Endodermal cell (in vitro differentiated cells): ENCODE data around the gene OPRM1. TPM values are rescaled to one million over a fixed set of nuclear protein-coding genes. Genes with fewer than 3 reads are reported as not detected.

Experiments
- DNase-seq: peaks from one replicate; pipeline ENCODE4 v3.0.0-alpha.2; 2017
- H3K27ac ChIP-seq: 2 replicates; pipeline ENCODE4 v1.5.1; 2013; ENCODE audit warnings: mild to moderate bottlenecking, low read depth, low read length, moderate library complexity
- H3K27me3 ChIP-seq: 2 replicates; pipeline ENCODE4 v1.6.1; 2013; ENCODE audit warnings: mild to moderate bottlenecking, low read length, moderate library complexity; ENCODE audit not compliant: insufficient read depth, control insufficient read depth, poor library complexity, severe bottlenecking
- H3K36me3 ChIP-seq: 2 replicates; pipeline ENCODE4 v1.7.0; 2013; ENCODE audit warnings: mild to moderate bottlenecking, low read length, moderate library complexity; ENCODE audit not compliant: control insufficient read depth, insufficient read depth
- H3K4me1 ChIP-seq: one replicate; pipeline ENCODE4 v1.7.0; 2013; ENCODE audit warnings: low read length; ENCODE audit not compliant: control insufficient read depth, insufficient read depth
- H3K4me3 ChIP-seq: 2 replicates; pipeline ENCODE4 v1.5.1; 2013; ENCODE audit warnings: mild to moderate bottlenecking, low read length, moderate library complexity
- H3K9ac ChIP-seq: 2 replicates; pipeline ENCODE4 v1.6.1; 2013; ENCODE audit warnings: mild to moderate bottlenecking, low read length, moderate library complexity; ENCODE audit not compliant: poor library complexity, severe bottlenecking; ENCODE audit errors: extremely low read depth
- H3K9me3 ChIP-seq: 2 replicates; pipeline ENCODE4 v1.6.1; 2013; ENCODE audit warnings: mild to moderate bottlenecking, low read length, moderate library complexity; ENCODE audit not compliant: control insufficient read depth
- H3K27ac Mint-ChIP-seq: 2 replicates; pipeline ENCODE4 v1.8.0; 2020; ENCODE audit warnings: mixed read lengths
- H3K27me3 Mint-ChIP-seq: 2 replicates; pipeline ENCODE4 v1.8.0; 2021; ENCODE audit warnings: mild to moderate bottlenecking, mixed read lengths; ENCODE audit not compliant: insufficient read depth
- H3K36me3 Mint-ChIP-seq: 2 replicates; pipeline ENCODE4 v1.8.0; 2020; ENCODE audit warnings: low read depth, mixed read lengths
- H3K4me1 Mint-ChIP-seq: 2 replicates; pipeline ENCODE4 v1.8.0; 2020; ENCODE audit warnings: mixed read lengths
- H3K4me3 Mint-ChIP-seq: 2 replicates; pipeline ENCODE4 v1.8.0; 2020; ENCODE audit warnings: mild to moderate bottlenecking, moderate library complexity, mixed read lengths
- H3K9me3 Mint-ChIP-seq: 2 replicates; pipeline ENCODE4 v1.8.0; 2020; ENCODE audit warnings: mild to moderate bottlenecking, mixed read lengths
- CTCF ChIP-seq: fragments of 200-600 bp; sonication (generic); conservative IDR thresholded peaks from 2 replicates; pipeline ENCODE4 v1.5.0; 2021; ENCODE audit warnings: antibody characterized with exemption, mild to moderate bottlenecking
- WGBS, 2 experiments: methylation state at CpG; one replicate each; pipeline versions ENCODE4 v1.1.5 to v1.1.7; 2013; ENCODE audit warnings: missing lambda C conversion rate in 2 of 2, mixed read lengths in 1 of 2; ENCODE audit not compliant: insufficient coverage in 1 of 2, insufficient read length in 1 of 2; 5-methylcytosine and 5-hydroxymethylcytosine counted together
- long read RNA-seq, 4 experiments: library from polyadenylated mRNA in 2 of 4; library from RNA in 1 of 4; library from capped mRNA in 1 of 4; stranded (forward) in 3 of 4; unstranded in 1 of 4; transcript quantifications; one replicate each; pipeline ENCODE4 v2.0.0, GENCODE V29; 2020 to 2021; ENCODE audit warnings: inconsistent platforms in 1 of 4
- polyA plus RNA-seq, 2 experiments: library from polyadenylated mRNA; stranded (reverse); fragments of 50-300 nt; gene quantifications; one replicate each; pipeline ENCODE4 v1.2.3, GENCODE V29; 2013
- total RNA-seq, 2 donors: library from RNA; stranded (reverse); fragmentation: NEBNext Ultra II Directional in 1 of 2; extraction: Animal tissue kit (Norgen Biotek cat#: 25700) in 1 of 2; gene quantifications; 2 replicates in 1 of 2; 3 replicates in 1 of 2; pipeline ENCODE4 v1.2.1, GENCODE V29; 2021

OPRM1 gene
- total RNA-seq, result not detected
- polyA plus RNA-seq (2013, experiment 1 of 2), result not detected
- not detected for polyA plus RNA-seq (2013, experiment 2 of 2)
- long read RNA-seq, experiment 1, result 0 reads
- long read RNA-seq, experiment 2, result 0 reads
- long read RNA-seq, experiment 3, result 0 reads
- long read RNA-seq, experiment 4, result 0 reads

GRCh38 chr6:154039231-154039842, at the start of gene OPRM1:
TSS of gene OPRM1 (plus strand) at chr6:154039240. CDS start at chr6:154039545, 305 bp downstream.
- no peak within 1 kb of the TSS for H3K27ac ChIP-seq
- peak within 1 kb of the TSS; percentile 70 for H3K4me3 ChIP-seq
- Mint-ChIP-seq H3K27ac (no peak within 1 kb of the TSS), H3K4me1 (peaks cover 3% of the 10 kb centered on the region), H3K36me3 (no peaks in the 10 kb centered on the region), H3K9me3 (no peaks in the 10 kb centered on the region), H3K27me3 (peaks cover 33% of the 10 kb centered on the region), H3K4me3 (peak within 1 kb of the TSS; percentile 42)
- no peaks in the 10 kb centered on the region for H3K36me3 ChIP-seq
- peaks cover 37% of the 10 kb centered on the region for H3K27me3 ChIP-seq
- no peaks in the 10 kb centered on the region for H3K9me3 ChIP-seq
- DNase-seq, result peak; percentile 97
- WGBS, 2 experiments, result 6 to 20% methylated on average over 20 to 38 of the region's 38 CpGs
- H3K9ac ChIP-seq, result no peak within 1 kb of the TSS
- H3K4me1 ChIP-seq, result no peaks in the 10 kb centered on the region
- TF ChIP-seq CTCF, result no peak

GRCh38 chr6:153989989-153990388, 49.1 kb upstream of the OPRM1 start:
- Histone ChIP-seq H3K4me3 (no peak overlapping the region), H3K27ac (no peak overlapping the region), H3K9me3 (no peaks in the 10 kb centered on the region), H3K27me3 (no peaks in the 10 kb centered on the region), H3K9ac (no peak overlapping the region), H3K36me3 (no peaks in the 10 kb centered on the region), H3K4me1 (peaks cover 4% of the 10 kb centered on the region)
- no peak for TF ChIP-seq CTCF
- peaks cover 16% of the 10 kb centered on the region for H3K4me1 Mint-ChIP-seq
- WGBS, 2 experiments, result 86 to 96% methylated on average over 1 of the region's 1 CpG
- H3K27ac Mint-ChIP-seq, result no peak overlapping the region
- no peaks in the 10 kb centered on the region for H3K27me3 Mint-ChIP-seq
- H3K9me3 Mint-ChIP-seq, result no peaks in the 10 kb centered on the region
- H3K4me3 Mint-ChIP-seq, result no peak overlapping the region
- no peaks in the 10 kb centered on the region for H3K36me3 Mint-ChIP-seq
- no peak for DNase-seq

GRCh38 chr6:153994004-153994403, 45.0 kb upstream of the OPRM1 start:
- no peaks in the 10 kb centered on the region for H3K36me3 ChIP-seq
- Mint-ChIP-seq H3K9me3 (no peaks in the 10 kb centered on the region), H3K4me1 (peaks cover 10% of the 10 kb centered on the region)

More at GRCh38 chr6:153994004-153994403, 45.0 kb upstream of the OPRM1 start:
- WGBS, 2 experiments, result 75 to 87% methylated on average over 1 to 3 of the region's 3 CpGs
- Histone ChIP-seq H3K4me3 (no peak overlapping the region), H3K27ac (no peak overlapping the region), H3K27me3 (no peaks in the 10 kb centered on the region), H3K9ac (no peak overlapping the region), H3K4me1 (no peaks in the 10 kb centered on the region), H3K9me3 (no peaks in the 10 kb centered on the region)
- no peak for DNase-seq
- no peak for TF ChIP-seq CTCF
- no peak overlapping the region for H3K27ac Mint-ChIP-seq
- no peaks in the 10 kb centered on the region for H3K36me3 Mint-ChIP-seq
- H3K27me3 Mint-ChIP-seq, result no peaks in the 10 kb centered on the region
- no peak overlapping the region for H3K4me3 Mint-ChIP-seq
